Left colon (tissue), 2 donors: ENCODE measurements around the gene METTL9. TPM values are rescaled to one million over a fixed set of nuclear protein-coding genes. Genes with fewer than 3 reads are reported as not detected.
"Not testable (repeated sequence)": the region's sequence is repeated elsewhere in the genome, so short reads cannot be mapped to it uniquely, and the experiment has no call there.

Source experiments
- ATAC-seq: fragments of 200-7000 bp; cut with Tn5 transposase; one replicate; pipeline ENCODE4 v1.9.1; 2020; ENCODE audit warnings: mild to moderate bottlenecking, moderate library complexity
- DNase-seq, 2 donors: peaks; one replicate each; pipeline ENCODE4 v3.0.0-alpha.2; 2020
- intact Hi-C, 2 donors: fragments of 100-400 bp; cut with DNase I in 1 of 2; cut with micrococcal nuclease in 1 of 2; formaldehyde crosslinking; loops; one replicate each; pipeline versions ENCODE4 v1.11.2 to v1.14.0; 2022; cut with DNase I, micrococcal nuclease
- total RNA-seq, 2 donors: library from RNA; stranded (reverse); fragmentation: NEBNext Ultra II Directional; extraction: Animal tissue kit (Norgen Biotek cat#: 25700); gene quantifications; one replicate each; pipeline ENCODE4 v1.2.1, GENCODE V29; 2021
- donor health status: DM: no; HTN: no; CAD: no.
- donor health status: DM: yes; HTN: yes; CAD: no.

The METTL9 gene
- total RNA-seq, 2 donors from 2014 or later: 69.1 to 79.0 TPM

GRCh38 chr16:21647562-21648164 lies 48.3 kb downstream of the METTL9 start:
- intact Hi-C loops: no loop called here
- ATAC-seq: no peak
- DNase-seq: no peak

DNA sequence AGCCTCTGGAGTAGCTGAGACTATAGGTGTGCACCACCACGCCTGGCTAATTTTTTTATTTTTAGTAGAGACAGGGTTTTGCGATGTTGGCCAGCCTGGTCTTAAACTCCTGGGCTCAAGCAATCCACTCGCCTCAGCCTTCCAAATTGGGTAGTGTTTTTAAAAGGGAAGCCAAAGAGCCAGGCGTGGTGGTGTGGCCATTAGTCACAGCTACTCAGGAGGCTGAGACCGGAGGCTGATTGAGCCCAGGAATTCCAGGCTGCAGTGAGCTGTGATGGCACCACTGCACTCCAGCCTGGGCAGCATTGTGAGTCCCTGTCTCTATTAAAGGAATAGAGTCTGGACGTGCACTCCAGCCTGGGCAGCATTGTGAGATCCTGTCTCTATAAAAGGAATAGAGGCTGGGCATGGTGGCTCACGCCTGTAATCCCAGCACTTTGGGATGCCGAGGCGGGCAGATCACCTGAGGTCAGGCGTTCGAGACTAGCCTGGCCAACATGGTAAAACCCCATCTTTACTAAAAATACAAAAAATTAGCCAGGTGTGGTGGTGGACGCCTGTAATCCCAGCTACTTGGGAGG lies 50.5 kb downstream of the METTL9 start:
- intact Hi-C loops, DNase-seq, ATAC-seq: not testable (repeated sequence)

GRCh38 chr16:21650521-21650920 lies 51.1 kb downstream of the METTL9 start:
- ATAC-seq (no peak), DNase-seq (no peak)
- intact Hi-C loops: no loop called here

- no peak for DNase-seq
- intact Hi-C loops: no loop called here
Measured at GRCh38 chr16:21651515-21651914, 52.1 kb downstream of the METTL9 start.

DNA sequence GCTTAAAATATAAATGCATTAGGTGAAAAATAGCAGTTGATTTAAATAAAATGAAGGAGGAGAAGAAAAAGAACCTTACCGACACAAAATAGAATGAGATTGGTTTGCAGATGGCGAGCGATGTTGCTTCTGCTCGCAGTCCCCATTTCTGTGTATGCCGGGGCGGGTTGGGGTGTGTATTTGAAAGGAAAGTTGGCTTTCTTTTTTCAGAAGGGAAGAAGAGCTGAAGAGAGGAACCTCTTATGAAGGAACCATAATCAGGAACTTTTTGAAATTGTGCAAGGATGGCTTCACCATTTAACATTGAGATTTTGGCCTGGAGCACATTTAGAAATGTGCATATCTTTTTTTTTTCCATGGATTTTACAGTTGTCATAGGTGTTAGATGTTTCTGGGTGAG lies 53.1 kb downstream of the METTL9 start, which contains the start of gene IGSF6:
Gene IGSF6 (minus strand): TSS at position 156 of the 400 bp plus-strand sequence. CDS start 10 bp downstream, at position 146.
- no peak for DNase-seq
- ATAC-seq: no peak
- intact Hi-C loops: no loop called here

More at GRCh38 chr16:21651515-21651914, 52.1 kb downstream of the METTL9 start:
- ATAC-seq: no peak

DNA sequence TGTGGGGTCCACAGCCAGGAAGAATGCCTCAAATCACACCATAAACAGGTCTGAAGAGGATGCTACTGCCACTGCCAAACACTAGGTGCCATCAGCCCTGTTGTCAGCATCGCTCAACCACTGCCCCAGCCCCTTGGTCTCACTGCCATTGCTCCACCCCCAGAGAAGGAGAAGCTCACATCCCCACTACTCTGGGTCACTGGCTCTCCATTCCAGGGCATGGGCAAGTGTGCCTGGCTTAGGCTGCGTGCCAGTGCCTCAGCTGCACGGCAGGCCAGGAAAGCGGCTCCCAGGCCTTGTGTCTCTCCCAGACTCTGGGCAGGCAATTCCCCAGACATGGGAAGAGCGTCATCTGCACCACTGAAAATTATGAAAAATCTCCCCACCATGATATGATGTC lies 54.2 kb downstream of the METTL9 start:
- ATAC-seq (no peak), DNase-seq (no peak)
- intact Hi-C loops: no loop called here

DNA sequence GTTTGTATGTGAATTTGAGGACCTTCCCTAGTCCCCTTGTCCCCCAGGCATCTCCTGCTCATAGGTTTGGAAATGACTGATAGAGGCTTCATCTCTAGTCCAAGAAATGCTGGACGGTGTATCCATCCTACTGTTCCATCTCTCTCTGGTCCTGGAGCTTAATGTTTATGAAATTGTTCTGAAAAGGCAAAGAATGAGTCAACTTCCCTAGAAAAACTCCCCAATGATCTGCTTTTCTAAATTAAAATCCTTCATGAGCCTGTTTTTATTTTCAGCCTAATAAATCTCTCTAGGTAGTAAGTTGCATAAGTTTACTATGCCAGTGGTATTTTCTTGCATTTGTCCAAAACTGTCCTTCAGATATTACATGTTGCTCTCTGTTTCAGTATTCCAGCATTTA lies 55.1 kb downstream of the METTL9 start:
- DNase-seq: no peak
- ATAC-seq: no peak
- intact Hi-C loops: no loop called here

GRCh38 chr16:21654881-21655280 lies 55.5 kb downstream of the METTL9 start:
- DNase-seq: no peak
- no peak for ATAC-seq
- intact Hi-C loops: loop anchor here in 1 of 2 donors (5.0 kb wide), 1 partner anchor 52 kb away; no protein-coding TSS in a partner anchor

DNA sequence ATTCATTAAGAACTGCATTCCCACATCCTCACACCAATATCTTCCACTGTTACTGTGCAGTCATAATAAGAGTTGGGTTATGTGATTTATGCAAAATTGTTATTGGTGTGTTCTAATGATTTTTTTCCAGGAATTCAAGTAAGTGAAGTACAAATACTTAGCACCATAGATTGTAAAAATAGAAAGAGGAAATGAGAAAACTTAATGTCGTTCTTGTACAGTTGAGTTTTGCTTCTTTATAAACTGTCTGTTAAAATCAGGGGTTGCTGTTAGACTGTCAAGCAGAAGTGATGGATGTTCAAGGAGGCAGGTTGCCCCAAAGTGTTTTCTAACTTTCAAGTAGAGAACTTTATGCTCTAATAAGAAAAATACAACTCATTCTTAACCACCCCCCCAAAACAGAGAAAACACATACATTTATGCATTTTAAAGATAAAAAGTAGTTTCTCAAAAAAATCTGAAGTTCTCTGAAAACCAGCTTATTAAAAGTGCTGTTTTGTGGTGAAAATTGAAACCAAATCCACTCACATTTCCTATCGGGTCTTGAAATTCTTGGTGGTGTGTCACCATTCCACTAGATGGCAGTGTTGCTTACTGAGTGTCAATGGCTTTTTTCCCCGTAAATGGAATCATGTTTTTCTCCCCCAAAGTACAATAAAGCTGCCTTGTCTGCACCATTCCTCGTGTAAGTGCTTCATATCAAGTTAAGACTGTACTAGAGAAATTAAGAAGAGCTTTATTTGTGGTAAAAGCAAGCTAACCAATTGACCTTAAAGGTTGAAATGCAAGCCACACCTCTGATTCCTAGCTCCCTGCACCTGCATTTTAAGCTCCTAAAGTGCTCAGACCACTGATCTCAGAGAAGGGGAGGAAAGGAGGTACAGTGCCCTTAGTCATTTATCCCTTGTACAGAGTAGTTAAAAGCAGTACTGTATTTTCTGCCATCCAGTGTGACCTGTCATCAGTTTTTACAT lies 57.7 kb downstream of the METTL9 start:
- intact Hi-C loops: loop anchor here in 1 of 2 donors (5.0 kb wide), 1 partner anchor 50 kb away; no protein-coding TSS in a partner anchor
- DNase-seq: no peak
- ATAC-seq: peak; percentile 41

DNA sequence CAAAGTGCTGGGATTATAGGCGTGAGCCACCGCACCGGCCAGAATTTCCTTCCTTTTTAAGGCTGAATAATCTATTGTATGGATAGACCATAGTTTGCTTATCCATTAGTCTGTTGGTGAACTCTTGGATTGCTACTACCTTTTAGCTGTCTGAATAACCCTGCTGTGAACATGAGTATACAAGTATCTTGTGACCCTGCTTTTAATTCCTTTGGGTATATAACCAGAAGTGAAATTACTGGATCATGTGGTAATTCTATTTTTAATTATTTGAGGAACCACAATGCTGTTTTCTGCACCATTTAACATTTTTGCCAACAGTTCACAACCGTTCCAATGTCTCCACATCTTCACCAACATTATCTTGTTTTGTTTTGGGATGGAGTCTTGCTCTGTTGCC lies 59.7 kb downstream of the METTL9 start:
- intact Hi-C loops: loop anchor here in 1 of 2 donors (5.0 kb wide), 1 partner anchor 48 kb away; no protein-coding TSS in a partner anchor
- DNase-seq (no peak), ATAC-seq (no peak)

DNA sequence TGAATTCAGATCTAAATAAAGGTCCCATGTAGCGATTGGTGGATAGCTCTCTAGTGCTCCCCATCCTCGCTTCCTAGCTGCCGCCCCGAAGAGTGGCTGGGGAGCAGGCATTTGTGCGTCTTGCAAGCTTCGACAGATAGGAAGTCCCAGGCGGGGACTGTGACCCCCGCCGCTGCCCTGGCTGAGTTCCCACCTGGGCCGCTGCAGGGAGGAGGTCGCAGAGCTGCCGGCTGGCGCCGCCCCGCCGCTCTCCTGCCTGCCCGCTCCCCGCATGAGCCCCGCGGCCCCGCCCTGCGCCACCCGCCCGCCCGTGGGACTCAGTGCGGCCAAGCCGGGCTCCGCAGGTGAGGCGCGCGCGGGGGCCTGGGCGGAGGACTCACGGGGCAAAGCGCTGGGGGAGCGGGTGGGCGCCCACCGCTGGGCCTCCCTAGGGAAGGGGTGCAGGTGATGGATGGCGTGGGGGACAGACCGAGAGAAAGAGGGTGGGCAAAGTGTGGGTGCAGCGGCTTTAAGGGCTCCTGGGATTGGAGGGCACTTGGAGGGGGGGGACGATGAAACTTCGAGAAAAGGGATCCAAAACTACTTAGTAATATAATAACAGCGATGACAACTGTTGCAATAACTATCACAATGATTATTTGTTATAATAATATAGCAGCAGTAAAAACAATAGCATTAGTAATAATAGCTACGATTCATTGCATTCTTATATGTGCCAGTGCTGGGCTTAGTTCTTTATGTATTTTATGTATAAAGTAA lies 64.7 kb downstream of the METTL9 start, which contains the start of gene OTOA:
Gene OTOA (plus strand): TSS at position 80 of the 759 bp plus-strand sequence. CDS start 14,547 bp downstream, outside the sequence.
- DNase-seq (peak in 1 of 2 donors; percentile 36), ATAC-seq (peak; percentile 70)
- intact Hi-C loops: no loop called here

DNA sequence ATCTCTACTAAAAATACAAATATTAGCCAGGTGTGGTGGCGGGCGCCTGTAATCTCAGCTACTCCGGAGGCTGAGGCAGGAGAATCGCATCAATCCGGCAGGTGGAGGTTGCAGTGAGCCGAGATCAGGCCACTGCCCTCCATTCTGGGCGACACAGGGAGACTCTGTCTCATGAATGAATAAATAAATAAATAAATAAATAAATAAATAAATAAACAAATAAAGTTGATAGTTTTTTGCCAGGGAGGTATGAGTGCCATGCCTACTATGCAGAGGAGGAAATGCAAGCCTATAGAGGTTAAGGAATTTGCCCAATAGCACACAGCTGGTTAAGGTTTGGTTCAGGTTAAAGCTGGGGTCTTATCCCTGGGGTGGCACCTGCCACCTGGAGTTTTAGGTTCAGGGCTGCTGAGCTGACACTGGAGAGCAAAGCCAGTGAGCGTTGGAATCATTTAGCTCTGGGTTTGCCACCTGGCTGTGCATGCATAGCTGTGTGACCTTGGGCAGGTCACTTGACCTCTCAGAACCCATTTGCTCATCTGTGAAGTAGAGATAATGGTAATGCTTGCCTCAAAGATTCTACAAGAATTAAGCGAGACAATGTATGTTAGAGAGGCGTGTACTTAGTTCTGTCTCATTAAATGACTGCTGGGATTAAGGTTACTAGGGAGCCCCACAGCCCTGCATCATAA lies 65.6 kb downstream of the METTL9 start:
- intact Hi-C loops: no loop called here
- DNase-seq (no peak), ATAC-seq (no peak)

GRCh38 chr16:21666772-21667171 lies 67.4 kb downstream of the METTL9 start:
- intact Hi-C loops: no loop called here

DNA sequence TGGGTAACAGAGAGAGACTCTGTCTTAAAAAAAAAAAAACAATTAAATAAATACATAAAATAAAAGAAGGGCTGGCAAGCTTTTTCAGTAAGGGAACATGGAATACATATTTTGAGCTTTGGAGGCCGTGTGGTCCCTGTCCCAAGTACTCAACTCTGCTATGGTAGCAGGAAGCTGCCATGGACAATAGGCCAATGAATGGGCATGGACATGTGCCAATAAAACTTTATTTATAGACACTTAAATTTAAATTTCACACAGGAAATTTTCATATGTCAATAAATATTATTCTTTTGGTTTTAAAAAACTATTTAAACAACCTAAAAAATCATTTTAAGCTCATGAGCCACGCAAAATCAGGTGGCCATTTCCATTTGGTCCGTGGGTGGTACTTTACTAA lies 68.2 kb downstream of the METTL9 start:
- intact Hi-C loops: no loop called here
- ATAC-seq (no peak), DNase-seq (no peak)

More at GRCh38 chr16:21666772-21667171, 67.4 kb downstream of the METTL9 start:
- ATAC-seq (no peak), DNase-seq (no peak)

DNA sequence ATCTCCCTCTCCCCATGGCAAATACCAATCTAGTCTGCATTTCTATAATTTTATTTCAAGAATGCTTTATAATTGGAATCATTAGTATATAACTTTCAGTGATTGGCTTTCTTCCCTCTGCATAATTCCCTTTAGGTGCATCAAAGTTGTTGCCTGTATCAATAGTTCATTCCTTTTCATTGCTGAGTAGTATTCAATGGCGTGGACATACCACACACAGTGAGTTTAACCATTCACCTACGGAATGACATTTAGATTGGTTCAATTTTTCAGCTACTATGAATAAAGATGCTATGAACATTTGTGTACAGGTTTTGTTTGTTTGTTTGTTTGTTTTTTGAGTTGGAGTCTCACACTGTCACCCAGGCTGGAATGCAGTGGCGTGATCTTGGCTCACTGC lies 74.1 kb downstream of the METTL9 start:
- DNase-seq (no peak), ATAC-seq (no peak)
- intact Hi-C loops: no loop called here

GRCh38 chr16:21674456-21674855 lies 75.1 kb downstream of the METTL9 start:
- DNase-seq, ATAC-seq, intact Hi-C loops: not testable (repeated sequence)

DNA sequence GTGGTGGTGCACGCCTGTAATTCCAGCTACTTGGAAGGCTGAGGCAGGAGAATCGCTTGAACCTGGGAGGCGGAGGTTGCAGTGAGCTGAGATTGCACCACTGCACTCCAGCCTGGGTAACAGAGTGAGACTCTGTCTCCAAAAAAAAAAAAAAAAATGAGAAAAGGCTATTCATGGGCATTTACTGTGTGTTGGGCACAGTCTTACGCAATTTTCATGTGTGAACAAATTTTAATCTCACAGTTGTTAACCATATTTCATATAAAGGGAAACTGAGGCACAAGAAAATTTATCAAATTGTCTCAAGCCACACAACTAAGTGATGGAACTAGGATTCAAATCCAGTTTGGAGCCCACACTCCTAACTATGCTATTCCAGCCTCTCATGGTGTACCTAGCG lies 81.3 kb downstream of the METTL9 start:
- intact Hi-C loops, ATAC-seq, DNase-seq: not testable (repeated sequence)

- ATAC-seq: no peak
- intact Hi-C loops: no loop called here
- no peak for DNase-seq
Measured at GRCh38 chr16:21683184-21683583, 83.8 kb downstream of the METTL9 start.
